Measurements from ENCODE around the gene SLCO1B3. TPM values are rescaled to one million over a fixed set of nuclear protein-coding genes. Genes with fewer than 3 reads are reported as not detected.

The SLCO1B3 gene
- total and polyA plus RNA-seq, 2 donors (not counting 1 experiment from before 2014, with no cell fraction given), result not detected

- no peaks in the 10 kb centered on the region for H3K27me3 ChIP-seq (replicated peaks in 1 of 4; ENCODE audit: control extremely low read depth in 1 of 4, control insufficient read depth in 3 of 4, insufficient read depth in 4 of 4, low read length in 3 of 4)
- ATAC-seq (ENCODE audit: low read depth) (no peak), DNase-seq (no peak)
- no peak overlapping the region for H3K4me3 ChIP-seq (ENCODE audit: control extremely low read depth in 1 of 5, extremely low read depth in 1 of 5, insufficient read depth in 1 of 5, low read depth in 2 of 5, low read length in 4 of 5)
- H3K79me2 ChIP-seq (ENCODE audit: control insufficient read depth, insufficient read depth, low read length), result no peaks in the 10 kb centered on the region
- no peak overlapping the region for H3K9ac ChIP-seq (ENCODE audit: low read length)
- no peak overlapping the region for H3K27ac Mint-ChIP-seq
- no peak overlapping the region for H2AFZ ChIP-seq (ENCODE audit: insufficient read depth, low read depth, low read length, poor library complexity, severe bottlenecking)
- H4K20me1 ChIP-seq (ENCODE audit: control insufficient read depth, insufficient read depth, low read length, poor library complexity, severe bottlenecking), result no peaks in the 10 kb centered on the region
- no peak overlapping the region for H3K4me3 Mint-ChIP-seq
- TF ChIP-seq EZH2 (IDR thresholded peaks at IDR 0.05; ENCODE audit: borderline replicate concordance, insufficient read depth, low read depth, low read length, poor library complexity, severe bottlenecking) (no peak), CTCF (IDR thresholded peaks at IDR 0.05) (no peak)
- H3K4me1 ChIP-seq (ENCODE audit: control insufficient read depth in 2 of 2, insufficient read depth in 2 of 2, low read length in 2 of 2), result no peaks in the 10 kb centered on the region
- no peak overlapping the region for H3K4me2 ChIP-seq (replicated peaks; ENCODE audit: low read depth, low read length, poor library complexity, severe bottlenecking)
- H3K9me3 Mint-ChIP-seq (ENCODE audit: insufficient read depth), result peaks cover 4% of the 10 kb centered on the region
- no peaks in the 10 kb centered on the region for H3K27me3 Mint-ChIP-seq
- H3K9me3 ChIP-seq (ENCODE audit: control extremely low read depth in 1 of 3, control insufficient read depth in 2 of 3, insufficient read depth in 1 of 3, low read length in 2 of 3), result peaks cover 0 to 6% (median 1%) of the 10 kb centered on the region in 3 donors
- 100% methylated on average over 1 of the region's 1 CpG for WGBS (ENCODE audit: insufficient coverage)
- POLR2A ChIA-PET, result no interaction called here
- H3K27ac ChIP-seq (ENCODE audit: low read length in 2 of 2), result no peak overlapping the region
- no peaks in the 10 kb centered on the region for H3K36me3 ChIP-seq (replicated peaks in 1 of 2; ENCODE audit: control extremely low read depth in 1 of 2, control insufficient read depth in 1 of 2, extremely low read depth in 1 of 2, insufficient read depth in 2 of 2, low read length in 1 of 2)
- CTCF ChIA-PET, result no interaction called here
- intact Hi-C loops (cut with micrococcal nuclease), result no loop called here
- no peaks in the 10 kb centered on the region for H3K4me1 Mint-ChIP-seq
These were observed 17.5 kb upstream of the SLCO1B3 start for GRCh38 chr12:20792971-20793370.

- Histone ChIP-seq H3K27me3 (replicated peaks in 1 of 4; ENCODE audit: control extremely low read depth in 1 of 4, control insufficient read depth in 3 of 4, insufficient read depth in 4 of 4, low read length in 3 of 4) (no peaks in the 10 kb centered on the region), H3K4me1 (ENCODE audit: control insufficient read depth in 2 of 2, insufficient read depth in 2 of 2, low read length in 2 of 2) (no peaks in the 10 kb centered on the region), H3K4me3 (ENCODE audit: control extremely low read depth in 1 of 5, extremely low read depth in 1 of 5, insufficient read depth in 1 of 5, low read depth in 2 of 5, low read length in 4 of 5) (no peak overlapping the region), H4K20me1 (ENCODE audit: control insufficient read depth, insufficient read depth, low read length, poor library complexity, severe bottlenecking) (no peaks in the 10 kb centered on the region), H3K79me2 (ENCODE audit: control insufficient read depth, insufficient read depth, low read length) (no peaks in the 10 kb centered on the region), H3K9me3 (ENCODE audit: control extremely low read depth in 1 of 3, control insufficient read depth in 2 of 3, insufficient read depth in 1 of 3, low read length in 2 of 3) (no peaks in the 10 kb centered on the region), H3K27ac (ENCODE audit: low read length in 2 of 2) (no peak overlapping the region), H3K9ac (ENCODE audit: low read length) (no peak overlapping the region), H3K36me3 (replicated peaks in 1 of 2; ENCODE audit: control extremely low read depth in 1 of 2, control insufficient read depth in 1 of 2, extremely low read depth in 1 of 2, insufficient read depth in 2 of 2, low read length in 1 of 2) (no peaks in the 10 kb centered on the region), H2AFZ (ENCODE audit: insufficient read depth, low read depth, low read length, poor library complexity, severe bottlenecking) (no peak overlapping the region), H3K4me2 (replicated peaks; ENCODE audit: low read depth, low read length, poor library complexity, severe bottlenecking) (no peak overlapping the region)
- TF ChIP-seq EZH2 (IDR thresholded peaks at IDR 0.05; ENCODE audit: borderline replicate concordance, insufficient read depth, low read depth, low read length, poor library complexity, severe bottlenecking), result no peak
- TF ChIP-seq CTCF (IDR thresholded peaks at IDR 0.05), result no peak
- DNase-seq (no peak), ATAC-seq (ENCODE audit: low read depth) (no peak)
- Mint-ChIP-seq H3K4me3 (no peak overlapping the region), H3K27ac (no peak overlapping the region), H3K27me3 (no peaks in the 10 kb centered on the region), H3K4me1 (no peaks in the 10 kb centered on the region), H3K9me3 (ENCODE audit: insufficient read depth) (no peaks in the 10 kb centered on the region)
- intact Hi-C loops (cut with micrococcal nuclease), result no loop called here
- CTCF ChIA-PET, result no interaction called here
- POLR2A ChIA-PET, result no interaction called here
- WGBS (ENCODE audit: insufficient coverage), result no CpG with 5 or more reads among the region's 1 CpG
These were observed 12.0 kb upstream of the SLCO1B3 start for GRCh38 chr12:20798554-20798953.

Measured in B cell (primary cell).